Keratinocyte (primary cell): ENCODE measurements around the gene CCNL2. TPM values are rescaled to one million over a fixed set of nuclear protein-coding genes. Genes with fewer than 3 reads are reported as not detected.
A peak's percentile ranks its signal among the peaks of the same experiment; 100 is the strongest.

Experiments used
- DNase-seq: peaks from one replicate; pipeline ENCODE4 v3.0.0-alpha.2; 2011; ENCODE audit warnings: low read depth, missing footprints, low spot score
- FAIRE-seq: peaks from 2 replicates; lab custom pipeline; 2011; peaks lifted over from hg19 to GRCh38; lab: Jason Lieb, UNC
- H2AFZ ChIP-seq: 2 replicates; pipeline ENCODE4 v1.6.0; 2012; ENCODE audit warnings: low read length, control low read depth, inconsistent platforms; ENCODE audit not compliant: control insufficient read depth
- H3K27ac ChIP-seq: 2 replicates; pipeline ENCODE4 v1.5.1; 2011; ENCODE audit warnings: low read length; ENCODE audit not compliant: control insufficient read depth, insufficient read depth
- H3K27me3 ChIP-seq: 3 replicates; pipeline ENCODE4 v1.6.0; 2011; ENCODE audit warnings: low read length; ENCODE audit not compliant: control insufficient read depth, insufficient read depth; ENCODE audit errors: extremely low read depth
- H3K36me3 ChIP-seq, 2 experiments: 2 replicates in 1 of 2; 3 replicates in 1 of 2; pipeline ENCODE4 v1.5.1; 2011; ENCODE audit warnings: low read length in 2 of 2, mild to moderate bottlenecking in 1 of 2; ENCODE audit not compliant: control insufficient read depth in 2 of 2, insufficient read depth in 2 of 2; ENCODE audit errors: extremely low read depth in 1 of 2
- H3K4me1 ChIP-seq: 3 replicates; pipeline ENCODE4 v1.5.1; 2011; ENCODE audit warnings: low read length; ENCODE audit not compliant: control insufficient read depth, insufficient read depth; ENCODE audit errors: extremely low read depth
- H3K4me2 ChIP-seq: 3 replicates; pipeline ENCODE4 v1.6.0; 2011; ENCODE audit warnings: low read depth, low read length; ENCODE audit not compliant: control insufficient read depth, insufficient read depth; ENCODE audit errors: extremely low read depth
- H3K4me3 ChIP-seq, 3 experiments: fragments of 200-600 bp in 1 of 3; sonication (generic) in 1 of 3; 2 replicates in 2 of 3; 3 replicates in 1 of 3; pipeline ENCODE4 v1.5.1; 2011 to 2016; ENCODE audit warnings: low read length in 3 of 3, mild to moderate bottlenecking in 3 of 3, control low read depth in 2 of 3, inconsistent platforms in 1 of 3, low read depth in 1 of 3, mixed read lengths in 1 of 3, mixed run types in 1 of 3, moderate library complexity in 1 of 3; ENCODE audit not compliant: control insufficient read depth in 2 of 3, insufficient read depth in 2 of 3; ENCODE audit errors: extremely low read depth in 1 of 3
- H3K79me2 ChIP-seq: 2 replicates; pipeline ENCODE4 v1.6.0; 2012; ENCODE audit warnings: low read length; ENCODE audit not compliant: control insufficient read depth, insufficient read depth
- H3K9ac ChIP-seq: 3 replicates; pipeline ENCODE4 v1.6.0; 2011; ENCODE audit warnings: low read length; ENCODE audit not compliant: control insufficient read depth, insufficient read depth; ENCODE audit errors: extremely low read depth
- H3K9me1 ChIP-seq: 3 replicates; pipeline ENCODE4 v1.6.0; 2011; ENCODE audit warnings: low read length; ENCODE audit not compliant: control insufficient read depth, insufficient read depth; ENCODE audit errors: extremely low read depth
- H3K9me3 ChIP-seq: 2 replicates; pipeline ENCODE4 v1.5.1; 2012; ENCODE audit warnings: low read depth, low read length; ENCODE audit not compliant: control insufficient read depth
- H4K20me1 ChIP-seq: 3 replicates; pipeline ENCODE4 v1.6.0; 2011; ENCODE audit warnings: low read length; ENCODE audit not compliant: control insufficient read depth, insufficient read depth; ENCODE audit errors: extremely low read depth
- CTCF ChIP-seq, 3 experiments: IDR thresholded peaks in 1 of 3; conservative IDR thresholded peaks in 1 of 3; optimal IDR thresholded peaks in 1 of 3; 2 replicates in 2 of 3; 3 replicates in 1 of 3; pipeline versions ENCODE3 to v1.5.1; 2011; ENCODE audit warnings: low read length in 3 of 3, mild to moderate bottlenecking in 3 of 3, moderate library complexity in 2 of 3, control low read depth in 1 of 3, inconsistent platforms in 1 of 3; ENCODE audit not compliant: insufficient read depth in 2 of 3; ENCODE audit errors: extremely low read depth in 1 of 3
- EZH2 ChIP-seq: IDR thresholded peaks from one replicate; pipeline ENCODE4 v1.6.1; 2012; ENCODE audit warnings: inconsistent platforms, mild to moderate bottlenecking, low read length, moderate library complexity
- dilution Hi-C: fragments of 300-500 bp; cut with MboI; formaldehyde crosslinking; loops from one replicate; pipeline ENCODE4 v1.7.0; 2020; ENCODE audit warnings: low sequenced_read_pairs; ENCODE audit not compliant: extremely low pct_ligation_motif_present
- polyA plus RNA-seq, 5 experiments: library from polyadenylated mRNA; depleted of rRNA in 3 of 5; stranded (reverse) in 3 of 5; stranded (forward) in 1 of 5; unstranded in 1 of 5; fragments of >200 nt; gene quantifications; 1 replicate in 1 of 5; 2 replicates in 3 of 5; 3 replicates in 1 of 5; pipeline versions ENCODE4 v1.2.1 to v1.2.3, GENCODE V29; 2011 to 2012; ENCODE audit warnings: missing spikeins in 2 of 5, low read depth in 1 of 5, low replicate concordance in 1 of 5

CCNL2 gene
- polyA plus RNA-seq, 1 donor (not counting 4 experiments of a cell fraction or from before 2014, with no cell fraction given): 140 TPM

GRCh38 chr1:1398677-1399186 is 403 bp downstream of the CCNL2 start:
- Histone ChIP-seq H3K9me3 (no peaks in the 10 kb centered on the region), H3K36me3 (peaks cover 29 to 47% of the 10 kb centered on the region in 2 experiments), H2AFZ (peak overlapping the region; percentile 86), H3K27me3 (no peaks in the 10 kb centered on the region), H4K20me1 (peaks cover 7% of the 10 kb centered on the region), H3K9me1 (no peaks in the 10 kb centered on the region), H3K4me2 (peak overlapping the region; percentile 98), H3K27ac (peak overlapping the region; percentile 84), H3K4me1 (peaks cover 37% of the 10 kb centered on the region), H3K79me2 (peaks cover 65% of the 10 kb centered on the region), H3K4me3 (peak overlapping the region; percentile 92 to 97 (median 97)), H3K9ac (peak overlapping the region; percentile 90)
- dilution Hi-C loops: no loop called here
- no peak for TF ChIP-seq EZH2
- TF ChIP-seq CTCF (optimal IDR thresholded peaks at IDR 0.05 in 1 of 3, IDR thresholded peaks at IDR 0.05 in 1 of 3, conservative IDR thresholded peaks at IDR 0.05 in 1 of 3; ENCODE audit: extremely low read depth in 1 of 3, insufficient read depth in 2 of 3, low read length in 3 of 3): no peak
- DNase-seq: no peak
- no peak for FAIRE-seq

- peak overlapping the region; percentile 84 for H3K27ac ChIP-seq
- peaks cover 69% of the 10 kb centered on the region for H3K79me2 ChIP-seq
- no peaks in the 10 kb centered on the region for H3K27me3 ChIP-seq
- no peaks in the 10 kb centered on the region for H3K9me3 ChIP-seq
- no peak overlapping the region for H2AFZ ChIP-seq
- peak overlapping the region; percentile 98 for H3K4me2 ChIP-seq
- DNase-seq (no peak), FAIRE-seq (no peak)
- dilution Hi-C loops: no loop called here
- H3K4me3 ChIP-seq: peak overlapping the region; percentile 92 to 97 (median 97)
- H3K4me1 ChIP-seq: peaks cover 35% of the 10 kb centered on the region
- H3K9ac ChIP-seq: peak overlapping the region; percentile 90
- no peak for TF ChIP-seq EZH2
- TF ChIP-seq CTCF (optimal IDR thresholded peaks at IDR 0.05 in 1 of 3, IDR thresholded peaks at IDR 0.05 in 1 of 3, conservative IDR thresholded peaks at IDR 0.05 in 1 of 3; ENCODE audit: extremely low read depth in 1 of 3, insufficient read depth in 2 of 3, low read length in 3 of 3): no peak
- peaks cover 7% of the 10 kb centered on the region for H4K20me1 ChIP-seq
- H3K36me3 ChIP-seq: peaks cover 34 to 53% of the 10 kb centered on the region in 2 experiments
- H3K9me1 ChIP-seq: no peaks in the 10 kb centered on the region
These were observed 1.2 kb downstream of the CCNL2 start for GRCh38 chr1:1397839-1398523.
